ENCODE results near the gene RELB. TPM values are rescaled to one million over a fixed set of nuclear protein-coding genes. Genes with fewer than 3 reads are reported as not detected.
"Not testable (repeated sequence)": the region's sequence is repeated elsewhere in the genome, so short reads cannot be mapped to it uniquely, and the experiment has no call there.

RELB gene
- total RNA-seq, 1 experiment from 2014 or later = 15.2 TPM

GRCh38 chr19:44968670-44969069 lies 32.6 kb upstream of the RELB start:
- Histone ChIP-seq H3K36me3 (ENCODE audit: low read depth, low read length) (peaks cover 4% of the 10 kb centered on the region; the same call in 1 of the 2 replicates), H3F3A (ENCODE audit: low read length, unreplicated experiment) (no peaks in the 10 kb centered on the region), H3K9me2 (replicated peaks; ENCODE audit: low read length) (no peaks in the 10 kb centered on the region), H3K27me3 (ENCODE audit: low read length) (no peaks in the 10 kb centered on the region), H3K4me1 (ENCODE audit: insufficient read depth, low read length) (no peaks in the 10 kb centered on the region), H4K20me1 (ENCODE audit: low read length) (no peaks in the 10 kb centered on the region), H3K9ac (ENCODE audit: low read length) (no peak overlapping the region), H3K4me2 (ENCODE audit: low read length) (no peak overlapping the region), H3K27ac (ENCODE audit: low read length) (no peak overlapping the region), H3K79me2 (ENCODE audit: low read length) (no peaks in the 10 kb centered on the region), H2AFZ (ENCODE audit: low read length) (no peak overlapping the region), H3K9me3 (ENCODE audit: low read length) (no peaks in the 10 kb centered on the region), H3K4me3 (ENCODE audit: low read length) (no peak overlapping the region)
- no peak for ATAC-seq
- POLR2A ChIA-PET (ENCODE audit: unreplicated experiment) = no interaction called here
- no peak for DNase-seq
- intact Hi-C loops (cut with micrococcal nuclease) = no loop called here
- BruUV-seq (replicated peaks) = no TSS peak
- CTCF ChIA-PET = no interaction called here
- TF ChIP-seq EZH2 (IDR thresholded peaks at IDR 0.05; ENCODE audit: low read length, unreplicated experiment) = no peak
- no peak for TF ChIP-seq CTCF (conservative IDR thresholded peaks at IDR 0.05; ENCODE audit: low read depth, low read length)
- no peak for TF ChIP-seq EZH2phosphoT487 (IDR thresholded peaks at IDR 0.05; ENCODE audit: borderline replicate concordance, low read length)

- no peak for ATAC-seq
- Histone ChIP-seq H3K36me3 (ENCODE audit: low read depth, low read length) (peaks cover 8% of the 10 kb centered on the region; the same call in 1 of the 2 replicates), H3K27ac (ENCODE audit: low read length) (no peak overlapping the region), H2AFZ (ENCODE audit: low read length) (no peak overlapping the region), H4K20me1 (ENCODE audit: low read length) (no peaks in the 10 kb centered on the region), H3K4me3 (ENCODE audit: low read length) (no peak overlapping the region), H3K9ac (ENCODE audit: low read length) (no peak overlapping the region), H3K4me1 (ENCODE audit: insufficient read depth, low read length) (no peaks in the 10 kb centered on the region), H3K79me2 (ENCODE audit: low read length) (no peaks in the 10 kb centered on the region), H3K27me3 (ENCODE audit: low read length) (no peaks in the 10 kb centered on the region), H3K9me3 (ENCODE audit: low read length) (no peaks in the 10 kb centered on the region), H3F3A (ENCODE audit: low read length, unreplicated experiment) (no peaks in the 10 kb centered on the region), H3K9me2 (replicated peaks; ENCODE audit: low read length) (no peaks in the 10 kb centered on the region), H3K4me2 (ENCODE audit: low read length) (no peak overlapping the region)
- TF ChIP-seq EZH2 (IDR thresholded peaks at IDR 0.05; ENCODE audit: low read length, unreplicated experiment) (no peak), CTCF (conservative IDR thresholded peaks at IDR 0.05; ENCODE audit: low read depth, low read length) (no peak), EZH2phosphoT487 (IDR thresholded peaks at IDR 0.05; ENCODE audit: borderline replicate concordance, low read length) (no peak)
- ChIA-PET POLR2A (ENCODE audit: unreplicated experiment) (no interaction called here), CTCF (no interaction called here)
- BruUV-seq (replicated peaks) = no TSS peak
- intact Hi-C loops (cut with micrococcal nuclease) = no loop called here
- DNase-seq = no peak
Observed at GRCh38 chr19:44969437-44969836, 31.8 kb upstream of the RELB start.

GRCh38 chr19:44971451-44971850 lies 29.8 kb upstream of the RELB start:
- H4K20me1 ChIP-seq (ENCODE audit: low read length); H3K4me3 ChIP-seq (ENCODE audit: low read length); H3K27me3 ChIP-seq (ENCODE audit: low read length); H3K4me1 ChIP-seq (ENCODE audit: insufficient read depth, low read length); CTCF ChIA-PET; ATAC-seq; BruUV-seq (replicated peaks); H3K79me2 ChIP-seq (ENCODE audit: low read length); H3K9me2 ChIP-seq (replicated peaks; ENCODE audit: low read length); H3K9ac ChIP-seq (ENCODE audit: low read length); intact Hi-C loops (cut with micrococcal nuclease); POLR2A ChIA-PET (ENCODE audit: unreplicated experiment); H3K27ac ChIP-seq (ENCODE audit: low read length); H3F3A ChIP-seq (ENCODE audit: low read length, unreplicated experiment); H3K9me3 ChIP-seq (ENCODE audit: low read length); H2AFZ ChIP-seq (ENCODE audit: low read length); H3K4me2 ChIP-seq (ENCODE audit: low read length); DNase-seq: not testable (repeated sequence)
- H3K36me3 ChIP-seq (ENCODE audit: low read depth, low read length) = peaks cover 14% of the 10 kb centered on the region; the same call in 1 of the 2 replicates
